Putamen (tissue), 1 donor: ENCODE measurements around the gene RCE1.
A peak's percentile ranks its signal among the peaks of the same experiment; 100 is the strongest.

ENCODE experiments used
- DNase-seq: peaks from one replicate; pipeline ENCODE4 v3.0.0-alpha.2; 2016; ENCODE audit warnings: low spot score

RCE1 gene

GRCh38 chr11:66844496-66845142 lies 1.4 kb downstream of the RCE1 start:
- no peak for DNase-seq

GRCh38 chr11:66845143-66845875 lies 2.1 kb downstream of the RCE1 start:
- DNase-seq: no peak

GRCh38 chr11:66845876-66846212 lies 2.6 kb downstream of the RCE1 start:
- DNase-seq: no peak

- DNase-seq: no peak
Measured at GRCh38 chr11:66846671-66847091, 3.4 kb downstream of the RCE1 start.

- DNase-seq: no peak
Measured at GRCh38 chr11:66847461-66848232, 4.4 kb downstream of the RCE1 start.

- DNase-seq: no peak
Measured at GRCh38 chr11:66848671-66849500, 5.6 kb downstream of the RCE1 start.

GRCh38 chr11:66849501-66850234 lies 6.4 kb downstream of the RCE1 start:
- DNase-seq: no peak

GRCh38 chr11:66850235-66850587 lies 7.0 kb downstream of the RCE1 start:
- no peak for DNase-seq

GRCh38 chr11:66850588-66851238 lies 7.5 kb downstream of the RCE1 start:
- DNase-seq: no peak

- no peak for DNase-seq
Measured at GRCh38 chr11:66851239-66851596, 8.0 kb downstream of the RCE1 start.

- no peak for DNase-seq
Measured at GRCh38 chr11:66851698-66852465, 8.6 kb downstream of the RCE1 start.

- no peak for DNase-seq
Measured at GRCh38 chr11:66852466-66853241, 9.4 kb downstream of the RCE1 start.

GRCh38 chr11:66853242-66854229 lies 10.3 kb downstream of the RCE1 start:
- DNase-seq: no peak

GRCh38 chr11:66854231-66854661 lies 11.0 kb downstream of the RCE1 start:
- DNase-seq: no peak

- DNase-seq: no peak
Measured at GRCh38 chr11:66854729-66855211, 11.5 kb downstream of the RCE1 start.

- DNase-seq: peak; percentile 92
Measured at GRCh38 chr11:66855574-66856495, 12.6 kb downstream of the RCE1 start.
